Measurements from ENCODE around the gene TRIB2.

The TRIB2 gene

DNA sequence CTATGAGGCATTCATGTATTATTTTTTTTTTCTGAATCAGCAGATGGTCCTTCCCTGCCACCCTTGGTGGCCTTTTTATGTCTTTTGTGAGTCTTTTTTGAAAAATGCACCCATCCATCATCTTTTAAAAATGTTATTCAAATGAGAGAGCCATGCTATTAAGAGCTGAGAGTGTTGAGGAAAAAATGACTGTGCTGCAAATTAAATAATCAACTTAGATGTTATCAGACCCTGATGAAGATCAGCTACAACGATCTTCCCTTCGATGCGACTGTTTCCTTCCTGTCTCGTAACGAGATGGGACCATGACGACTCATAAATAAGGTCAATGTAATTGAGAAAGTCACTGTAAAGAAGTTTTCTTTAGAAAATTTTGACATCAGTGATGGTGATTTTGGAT is 44.4 kb downstream of the TRIB2 start:
- Histone ChIP-seq H3K9me3 (ENCODE audit: control insufficient read depth, low read depth, low read length) (no peaks in the 10 kb centered on the region), H3K9ac (ENCODE audit: low read length) (no peak overlapping the region), H3K27me3 (ENCODE audit: control insufficient read depth, insufficient read depth, low read length) (no peaks in the 10 kb centered on the region), H3K36me3 (ENCODE audit: control insufficient read depth, low read depth, low read length) (no peaks in the 10 kb centered on the region), H3K27ac (ENCODE audit: low read length) (no peak overlapping the region), H3K4me1 (ENCODE audit: control insufficient read depth, low read depth, low read length) (peaks cover 6% of the 10 kb centered on the region), H3K4me3 (ENCODE audit: low read length) (no peak overlapping the region)

- no peak overlapping the region for H3K9ac ChIP-seq (ENCODE audit: low read length)
- H3K36me3 ChIP-seq (ENCODE audit: control insufficient read depth, low read depth, low read length) = no peaks in the 10 kb centered on the region
- H3K27ac ChIP-seq (ENCODE audit: low read length) = no peak overlapping the region
These were observed 45.6 kb downstream of the TRIB2 start for GRCh38 chr2:12762337-12762736.

GRCh38 chr2:12762976-12763375 is 46.2 kb downstream of the TRIB2 start:
- Histone ChIP-seq H3K9me3 (ENCODE audit: control insufficient read depth, low read depth, low read length) (no peaks in the 10 kb centered on the region), H3K9ac (ENCODE audit: low read length) (no peak overlapping the region), H3K36me3 (ENCODE audit: control insufficient read depth, low read depth, low read length) (no peaks in the 10 kb centered on the region), H3K27me3 (ENCODE audit: control insufficient read depth, insufficient read depth, low read length) (no peaks in the 10 kb centered on the region), H3K27ac (ENCODE audit: low read length) (no peak overlapping the region), H3K4me1 (ENCODE audit: control insufficient read depth, low read depth, low read length) (no peaks in the 10 kb centered on the region), H3K4me3 (ENCODE audit: low read length) (no peak overlapping the region)

More at GRCh38 chr2:12762337-12762736, 45.6 kb downstream of the TRIB2 start:
- Histone ChIP-seq H3K27me3 (ENCODE audit: control insufficient read depth, insufficient read depth, low read length) (no peaks in the 10 kb centered on the region), H3K4me3 (ENCODE audit: low read length) (no peak overlapping the region), H3K9me3 (ENCODE audit: control insufficient read depth, low read depth, low read length) (no peaks in the 10 kb centered on the region), H3K4me1 (ENCODE audit: control insufficient read depth, low read depth, low read length) (no peaks in the 10 kb centered on the region)

DNA sequence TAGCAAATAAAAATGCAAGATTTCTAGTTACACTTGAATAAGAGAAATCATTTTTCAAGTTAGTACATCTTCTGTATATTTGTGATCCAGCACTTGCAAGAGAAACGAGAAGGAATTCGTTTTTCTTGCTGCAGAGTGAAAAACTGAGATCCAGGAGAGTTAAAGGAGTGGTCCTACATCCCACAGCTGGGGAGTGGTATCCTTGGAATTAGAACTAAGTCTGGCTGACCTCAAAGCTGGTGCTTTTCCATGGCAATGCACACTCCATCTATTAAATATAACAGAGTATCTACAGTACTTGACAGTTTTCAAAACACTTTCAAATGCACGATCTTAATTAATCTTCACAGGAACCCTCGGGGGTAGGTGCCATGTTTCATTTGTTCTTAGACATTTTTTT is 46.8 kb downstream of the TRIB2 start:
- Histone ChIP-seq H3K36me3 (ENCODE audit: control insufficient read depth, low read depth, low read length) (no peaks in the 10 kb centered on the region), H3K4me3 (ENCODE audit: low read length) (no peak overlapping the region), H3K9me3 (ENCODE audit: control insufficient read depth, low read depth, low read length) (no peaks in the 10 kb centered on the region), H3K9ac (ENCODE audit: low read length) (no peak overlapping the region), H3K27me3 (ENCODE audit: control insufficient read depth, insufficient read depth, low read length) (no peaks in the 10 kb centered on the region), H3K4me1 (ENCODE audit: control insufficient read depth, low read depth, low read length) (no peaks in the 10 kb centered on the region), H3K27ac (ENCODE audit: low read length) (no peak overlapping the region)

DNA sequence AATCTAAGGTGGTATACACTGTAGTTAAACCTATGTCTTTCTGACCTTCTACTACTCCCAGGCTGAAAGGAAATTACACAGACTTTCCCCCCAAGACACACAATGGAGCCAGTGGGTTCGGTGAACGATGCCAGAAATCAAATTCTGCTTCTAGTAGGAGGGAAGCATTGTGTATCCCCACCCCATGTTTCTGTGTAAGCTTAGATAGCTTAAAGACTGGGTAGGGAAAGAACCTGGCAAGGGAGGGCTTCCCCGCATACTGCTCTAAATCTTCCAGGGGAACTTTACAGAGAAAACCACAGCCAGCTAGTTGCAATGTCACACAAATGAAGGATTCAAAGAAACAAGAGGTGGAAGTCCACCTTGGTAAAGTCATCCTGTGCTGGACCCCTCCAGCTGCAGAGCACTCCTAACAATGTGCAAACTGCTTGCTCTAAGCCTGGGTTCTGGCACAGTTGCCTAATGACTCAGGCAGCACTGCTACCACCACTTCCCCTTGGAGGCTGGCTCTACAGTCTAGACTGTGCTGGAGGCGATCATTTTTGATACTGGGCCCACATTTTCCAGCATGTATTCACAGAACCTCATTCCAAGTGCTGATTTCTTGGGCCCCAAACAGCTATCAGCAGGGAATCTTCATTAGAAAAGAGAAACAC is 47.5 kb downstream of the TRIB2 start:
- no peaks in the 10 kb centered on the region for H3K9me3 ChIP-seq (ENCODE audit: control insufficient read depth, low read depth, low read length)
- no peaks in the 10 kb centered on the region for H3K27me3 ChIP-seq (ENCODE audit: control insufficient read depth, insufficient read depth, low read length)
- no peaks in the 10 kb centered on the region for H3K4me1 ChIP-seq (ENCODE audit: control insufficient read depth, low read depth, low read length)
- H3K36me3 ChIP-seq (ENCODE audit: control insufficient read depth, low read depth, low read length) = no peaks in the 10 kb centered on the region
- no peak overlapping the region for H3K27ac ChIP-seq (ENCODE audit: low read length)
- H3K9ac ChIP-seq (ENCODE audit: low read length) = no peak overlapping the region
- no peak overlapping the region for H3K4me3 ChIP-seq (ENCODE audit: low read length)

DNA sequence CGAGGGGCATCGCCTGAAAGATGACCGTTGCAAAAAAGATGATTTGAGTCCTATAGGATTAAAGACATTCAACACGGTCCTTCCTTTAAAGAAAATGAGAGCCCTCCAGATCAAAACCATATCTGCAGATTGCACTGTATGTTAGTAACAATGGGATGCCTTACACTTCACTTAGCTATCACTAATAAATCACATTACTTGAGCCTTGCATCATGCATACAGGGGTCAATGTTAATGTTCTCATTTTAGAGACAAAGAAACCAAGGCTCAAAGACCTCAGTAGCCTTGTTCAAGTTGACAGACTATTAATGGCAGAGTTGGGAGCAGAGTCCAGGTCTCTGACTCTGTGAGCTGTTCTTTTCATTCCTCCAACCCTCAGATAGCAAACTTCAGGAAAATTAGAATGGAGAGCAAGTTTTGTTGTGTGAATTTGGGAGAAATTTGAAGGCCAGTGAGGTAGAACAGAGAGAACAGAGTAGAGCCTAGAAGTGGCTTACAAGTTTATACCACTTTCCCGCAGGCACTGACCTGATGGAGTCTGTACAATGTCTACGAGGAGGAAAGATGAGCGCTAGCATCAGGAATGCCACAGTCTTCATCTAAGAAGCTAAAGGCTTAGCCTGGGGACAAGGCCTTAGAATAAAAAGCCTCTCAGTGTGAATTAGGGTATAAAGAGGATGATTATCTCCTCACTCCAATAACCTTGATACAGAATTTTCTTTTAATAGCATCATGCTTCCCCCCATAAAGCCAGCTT is 48.3 kb downstream of the TRIB2 start:
- Histone ChIP-seq H3K4me3 (ENCODE audit: low read length) (no peak overlapping the region), H3K36me3 (ENCODE audit: control insufficient read depth, low read depth, low read length) (no peaks in the 10 kb centered on the region), H3K27ac (ENCODE audit: low read length) (no peak overlapping the region), H3K9ac (ENCODE audit: low read length) (no peak overlapping the region), H3K27me3 (ENCODE audit: control insufficient read depth, insufficient read depth, low read length) (no peaks in the 10 kb centered on the region), H3K9me3 (ENCODE audit: control insufficient read depth, low read depth, low read length) (no peaks in the 10 kb centered on the region), H3K4me1 (ENCODE audit: control insufficient read depth, low read depth, low read length) (peaks cover 6% of the 10 kb centered on the region)

DNA sequence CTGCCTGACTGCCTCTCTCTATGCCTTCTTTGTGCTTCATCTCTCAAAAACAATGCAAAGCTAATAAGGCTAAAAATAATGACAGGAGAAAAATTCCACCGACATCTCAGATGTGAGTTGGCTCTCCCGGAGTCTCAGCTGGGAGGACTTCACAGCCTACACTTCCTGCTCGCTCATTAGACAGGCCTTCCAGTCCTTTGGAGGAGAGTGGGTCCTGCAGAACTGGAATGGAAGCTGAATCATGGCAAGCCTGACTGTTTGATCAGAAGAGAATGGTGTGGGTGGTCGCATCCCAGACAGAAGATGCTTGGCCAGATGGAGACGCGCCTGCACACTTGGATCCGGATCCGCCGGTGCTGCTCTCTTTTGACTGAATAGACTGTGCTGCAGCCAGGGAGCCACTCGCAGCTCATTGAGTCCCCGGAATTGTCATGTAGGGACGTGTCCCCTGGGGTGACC is 49.7 kb downstream of the TRIB2 start:
- H3K9ac ChIP-seq (ENCODE audit: low read length) = no peak overlapping the region
- no peak overlapping the region for H3K4me3 ChIP-seq (ENCODE audit: low read length)
- H3K36me3 ChIP-seq (ENCODE audit: control insufficient read depth, low read depth, low read length) = no peaks in the 10 kb centered on the region
- H3K27ac ChIP-seq (ENCODE audit: low read length) = no peak overlapping the region
- no peaks in the 10 kb centered on the region for H3K27me3 ChIP-seq (ENCODE audit: control insufficient read depth, insufficient read depth, low read length)
- no peaks in the 10 kb centered on the region for H3K9me3 ChIP-seq (ENCODE audit: control insufficient read depth, low read depth, low read length)
- peaks cover 17% of the 10 kb centered on the region for H3K4me1 ChIP-seq (ENCODE audit: control insufficient read depth, low read depth, low read length)

GRCh38 chr2:12767541-12767940 is 50.8 kb downstream of the TRIB2 start:
- peaks cover 17% of the 10 kb centered on the region for H3K4me1 ChIP-seq (ENCODE audit: control insufficient read depth, low read depth, low read length)
- no peaks in the 10 kb centered on the region for H3K36me3 ChIP-seq (ENCODE audit: control insufficient read depth, low read depth, low read length)
- H3K9ac ChIP-seq (ENCODE audit: low read length) = no peak overlapping the region
- H3K4me3 ChIP-seq (ENCODE audit: low read length) = no peak overlapping the region
- no peaks in the 10 kb centered on the region for H3K9me3 ChIP-seq (ENCODE audit: control insufficient read depth, low read depth, low read length)
- no peak overlapping the region for H3K27ac ChIP-seq (ENCODE audit: low read length)
- no peaks in the 10 kb centered on the region for H3K27me3 ChIP-seq (ENCODE audit: control insufficient read depth, insufficient read depth, low read length)

DNA sequence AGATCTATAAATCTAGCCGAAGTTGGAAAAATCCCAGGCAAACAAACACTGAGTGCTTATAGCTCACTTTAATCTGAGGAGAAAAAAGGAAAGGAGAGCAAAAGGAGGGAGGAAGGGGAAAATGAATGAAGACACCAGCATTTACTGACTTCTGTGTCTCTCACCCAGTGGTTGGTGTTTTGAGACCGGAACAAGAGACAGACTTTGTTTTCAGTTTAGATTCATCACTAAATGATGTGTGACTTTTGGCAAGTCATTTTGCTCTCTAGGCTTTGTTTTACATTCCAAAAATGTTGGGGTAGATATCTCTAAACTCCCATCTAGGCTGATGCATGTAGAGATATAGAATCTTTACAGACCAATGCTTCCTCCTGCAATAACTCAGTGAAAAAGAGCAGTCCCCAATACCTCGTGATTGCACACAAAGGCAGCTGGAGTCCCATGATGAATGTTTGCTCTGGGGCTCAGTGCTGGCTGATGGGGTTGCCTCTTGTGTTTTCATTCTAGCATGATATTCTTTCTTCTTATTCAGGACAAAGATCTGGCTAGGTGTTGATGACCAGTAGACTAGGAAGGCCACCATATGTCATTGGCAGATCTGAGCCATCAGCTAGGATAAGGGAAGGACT is 51.4 kb downstream of the TRIB2 start:
- no peak overlapping the region for H3K9ac ChIP-seq (ENCODE audit: low read length)
- no peaks in the 10 kb centered on the region for H3K9me3 ChIP-seq (ENCODE audit: control insufficient read depth, low read depth, low read length)
- H3K27me3 ChIP-seq (ENCODE audit: control insufficient read depth, insufficient read depth, low read length) = no peaks in the 10 kb centered on the region
- H3K27ac ChIP-seq (ENCODE audit: low read length) = no peak overlapping the region
- no peak overlapping the region for H3K4me3 ChIP-seq (ENCODE audit: low read length)
- no peaks in the 10 kb centered on the region for H3K36me3 ChIP-seq (ENCODE audit: control insufficient read depth, low read depth, low read length)
- H3K4me1 ChIP-seq (ENCODE audit: control insufficient read depth, low read depth, low read length) = peaks cover 17% of the 10 kb centered on the region

GRCh38 chr2:12769492-12770105 is 52.9 kb downstream of the TRIB2 start:
- no peaks in the 10 kb centered on the region for H3K36me3 ChIP-seq (ENCODE audit: control insufficient read depth, low read depth, low read length)
- H3K9ac ChIP-seq (ENCODE audit: low read length) = no peak overlapping the region
- no peaks in the 10 kb centered on the region for H3K27me3 ChIP-seq (ENCODE audit: control insufficient read depth, insufficient read depth, low read length)
- no peak overlapping the region for H3K4me3 ChIP-seq (ENCODE audit: low read length)
- H3K4me1 ChIP-seq (ENCODE audit: control insufficient read depth, low read depth, low read length) = peaks cover 29% of the 10 kb centered on the region
- no peak overlapping the region for H3K27ac ChIP-seq (ENCODE audit: low read length)
- H3K9me3 ChIP-seq (ENCODE audit: control insufficient read depth, low read depth, low read length) = no peaks in the 10 kb centered on the region

- no peak overlapping the region for H3K9ac ChIP-seq (ENCODE audit: low read length)
- no peaks in the 10 kb centered on the region for H3K9me3 ChIP-seq (ENCODE audit: control insufficient read depth, low read depth, low read length)
- no peaks in the 10 kb centered on the region for H3K27me3 ChIP-seq (ENCODE audit: control insufficient read depth, insufficient read depth, low read length)
- H3K4me3 ChIP-seq (ENCODE audit: low read length) = peak overlapping the region; percentile 13
- H3K4me1 ChIP-seq (ENCODE audit: control insufficient read depth, low read depth, low read length) = peaks cover 30% of the 10 kb centered on the region
- no peak overlapping the region for H3K27ac ChIP-seq (ENCODE audit: low read length)
- no peaks in the 10 kb centered on the region for H3K36me3 ChIP-seq (ENCODE audit: control insufficient read depth, low read depth, low read length)
These were observed 53.7 kb downstream of the TRIB2 start for GRCh38 chr2:12770300-12770968.

All from iPS-18a (cell line).